Activated naive CD4-positive, alpha-beta T cell treated with anti-CD3 and anti-CD28 coated beads, Interleukin-2, amount 10 ng/mL, durations not matched to agents 7 days and 5 days (primary cell): ENCODE data around the gene NCAN.
A peak's percentile ranks its signal among the peaks of the same experiment; 100 is the strongest.

Experiments used
- CTCF ChIA-PET: fragments of 350-600 bp; sonication (Branson Sonifier 250); formaldehyde crosslinking; loops from one replicate; lab custom pipeline; 2021; ENCODE audit warnings: antibody characterized with exemption; lab: Charles Lee
- DNase-seq: peaks from one replicate; pipeline ENCODE4 v3.0.0-alpha.2; 2020
- H3K27ac Mint-ChIP-seq: one replicate; pipeline ENCODE4 v1.8.0; 2021; ENCODE audit warnings: mild to moderate bottlenecking, moderate library complexity, mixed read lengths
- H3K27me3 Mint-ChIP-seq: one replicate; pipeline ENCODE4 v1.8.0; 2021; ENCODE audit warnings: mild to moderate bottlenecking, mixed read lengths
- H3K36me3 Mint-ChIP-seq: one replicate; pipeline ENCODE4 v1.8.0; 2021; ENCODE audit warnings: mixed read lengths
- H3K4me1 Mint-ChIP-seq: one replicate; pipeline ENCODE4 v1.8.0; 2021; ENCODE audit warnings: mixed read lengths
- H3K4me3 Mint-ChIP-seq: one replicate; pipeline ENCODE4 v1.8.0; 2021; ENCODE audit warnings: mild to moderate bottlenecking, moderate library complexity, mixed read lengths
- H3K9me3 Mint-ChIP-seq: one replicate; pipeline ENCODE4 v1.8.0; 2021; ENCODE audit warnings: mixed read lengths

NCAN gene

DNA sequence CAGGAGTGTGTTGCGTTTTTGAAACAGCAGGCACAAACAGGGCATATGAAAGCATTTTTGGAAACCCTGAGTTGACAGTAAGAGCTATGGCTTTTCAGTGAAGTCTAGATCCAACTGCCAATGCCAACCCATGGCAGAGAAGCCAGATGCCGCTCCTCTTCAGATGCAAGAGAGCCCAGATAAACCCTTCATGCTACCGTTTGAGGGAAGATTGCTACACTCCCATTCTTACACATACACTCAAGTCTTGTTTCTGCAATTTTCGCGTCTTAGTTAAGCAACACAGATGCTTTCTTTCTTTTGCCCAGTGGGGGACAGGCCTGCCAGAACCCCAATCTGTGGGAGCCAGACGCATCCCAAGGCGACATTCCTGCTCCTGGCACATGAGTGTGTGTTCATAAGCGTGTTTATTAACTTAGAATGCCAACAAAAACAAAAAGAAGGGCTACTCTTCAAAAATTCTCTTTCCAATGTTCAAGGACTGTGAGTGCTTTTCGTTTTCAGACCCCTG is 30.2 kb upstream of the NCAN start:
- CTCF ChIA-PET = no interaction called here
- Mint-ChIP-seq H3K36me3 (peaks cover 24% of the 10 kb centered on the region), H3K4me1 (peaks cover 7% of the 10 kb centered on the region), H3K9me3 (peaks cover 3% of the 10 kb centered on the region), H3K4me3 (no peak overlapping the region), H3K27me3 (no peaks in the 10 kb centered on the region), H3K27ac (no peak overlapping the region)
- DNase-seq = no peak

DNA sequence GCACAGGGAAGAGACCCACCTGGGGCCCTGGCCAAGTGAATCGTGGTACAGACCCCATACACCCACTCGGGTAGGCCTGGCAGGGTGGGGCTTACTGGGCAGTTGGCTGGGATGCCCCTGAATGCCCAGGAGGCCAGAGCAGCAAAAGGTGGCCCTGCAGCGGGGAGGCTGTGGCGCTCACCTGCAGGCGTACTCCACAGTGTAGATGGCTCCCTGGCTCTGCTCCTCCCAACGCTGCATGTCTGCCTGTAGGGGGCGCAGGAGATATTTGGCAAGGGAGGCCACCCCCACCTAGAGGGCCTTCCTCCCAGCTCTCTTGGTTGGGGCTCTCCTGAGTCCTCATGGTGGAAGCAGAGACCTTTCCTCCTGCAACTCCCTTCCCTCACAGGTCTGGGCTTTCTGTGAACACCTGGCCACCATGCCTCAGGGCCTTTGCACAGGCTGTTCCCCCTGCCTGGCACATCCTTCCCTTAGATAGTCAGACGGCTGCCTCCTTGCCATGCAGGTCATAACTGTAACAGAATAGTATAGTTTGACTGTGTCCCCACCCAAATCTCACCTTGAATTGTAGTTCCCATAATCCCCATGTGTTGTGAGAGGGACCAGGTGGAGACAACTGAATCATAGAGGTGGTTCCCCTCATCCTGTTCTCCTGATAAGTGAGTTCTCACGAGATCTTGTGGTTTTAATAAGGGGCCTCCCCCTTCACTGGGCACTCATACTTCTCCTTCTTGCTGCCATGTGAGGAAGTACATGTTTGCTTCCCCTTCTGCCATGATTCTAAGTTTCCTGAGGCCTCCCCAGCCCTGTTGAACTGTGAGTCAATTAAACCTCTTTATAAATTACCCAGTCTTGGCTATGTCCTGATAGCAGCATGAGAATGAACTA is 25.7 kb upstream of the NCAN start:
- CTCF ChIA-PET = interaction anchor here (0.7 to 3.0 kb wide), 4 partner anchors 12 to 178 kb away, joined by 3 to 16 read pairs (median 3); no protein-coding TSS in a partner anchor

DNA sequence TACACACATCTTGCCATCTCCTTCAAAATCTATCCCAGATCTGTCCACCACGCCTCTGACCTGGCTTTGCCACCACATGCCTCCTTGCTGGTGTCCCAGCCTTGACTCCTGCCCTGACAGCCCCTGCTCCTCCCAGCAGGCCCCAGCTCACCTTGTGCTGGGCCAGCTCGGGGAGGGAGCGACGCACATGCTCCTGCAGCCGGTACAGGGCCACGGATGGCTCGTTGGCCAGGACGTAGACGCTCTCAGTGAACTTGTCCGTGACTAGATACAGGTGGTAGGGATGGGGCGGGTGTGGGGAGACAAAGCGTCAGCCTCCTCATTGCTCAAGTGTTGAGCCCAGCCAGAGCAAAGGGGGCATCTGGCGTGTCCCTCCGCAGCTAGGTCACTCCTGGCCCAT is 25.0 kb upstream of the NCAN start:
- peaks cover 18% of the 10 kb centered on the region for H3K36me3 Mint-ChIP-seq
- DNase-seq = no peak
- peaks cover 3% of the 10 kb centered on the region for H3K9me3 Mint-ChIP-seq
- CTCF ChIA-PET = no interaction called here
- no peak overlapping the region for H3K4me3 Mint-ChIP-seq
- H3K27me3 Mint-ChIP-seq = no peaks in the 10 kb centered on the region
- peak overlapping the region; percentile 28 for H3K27ac Mint-ChIP-seq
- H3K4me1 Mint-ChIP-seq = peaks cover 35% of the 10 kb centered on the region

More for the DNA sequence above, 25.7 kb upstream of the NCAN start:
- no peak overlapping the region for H3K4me3 Mint-ChIP-seq
- H3K27me3 Mint-ChIP-seq = no peaks in the 10 kb centered on the region
- H3K36me3 Mint-ChIP-seq = peaks cover 18% of the 10 kb centered on the region
- peaks cover 29% of the 10 kb centered on the region for H3K4me1 Mint-ChIP-seq
- H3K27ac Mint-ChIP-seq = no peak overlapping the region
- peak; percentile 78 for DNase-seq
- H3K9me3 Mint-ChIP-seq = peaks cover 3% of the 10 kb centered on the region

DNA sequence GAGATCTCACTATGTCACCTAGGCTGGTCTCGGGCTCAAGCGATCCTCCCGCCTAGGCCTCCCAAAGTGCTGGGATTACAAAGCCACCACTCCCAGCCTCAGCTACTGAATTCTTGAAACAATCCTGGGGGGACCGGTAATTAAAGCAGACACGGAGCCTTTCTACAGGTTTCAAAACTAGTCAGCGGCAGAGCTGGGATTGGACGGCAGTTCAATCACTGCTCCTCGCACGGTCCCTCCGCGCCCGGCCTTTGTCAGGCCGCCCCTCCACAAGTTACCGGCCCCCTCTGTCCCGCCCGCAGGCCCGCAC is 20.0 kb upstream of the NCAN start:
- Mint-ChIP-seq H3K36me3 (peaks cover 22% of the 10 kb centered on the region), H3K27ac (peak overlapping the region; percentile 98), H3K4me1 (peaks cover 54% of the 10 kb centered on the region), H3K9me3 (no peaks in the 10 kb centered on the region), H3K27me3 (no peaks in the 10 kb centered on the region), H3K4me3 (peak overlapping the region; percentile 99)
- no peak for DNase-seq
- CTCF ChIA-PET = interaction anchor here (1.5 to 2.7 kb wide), 3 partner anchors 17 to 173 kb away, joined by 3 to 8 read pairs (median 3); no protein-coding TSS in a partner anchor

GRCh38 chr19:19192078-19192882 is 19.5 kb upstream of the NCAN start, which contains the start of the genes BORCS8 and RFXANK:
TSS of gene BORCS8 (minus strand) at chr19:19192152. CDS start at chr19:19192117, 35 bp downstream.
TSS of gene RFXANK (plus strand) at chr19:19192258. CDS start at chr19:19193947, 1,689 bp downstream.
- Mint-ChIP-seq H3K27ac (peak within 1 kb of the TSS; percentile 98), H3K4me3 (peak within 1 kb of the TSS; percentile 99), H3K9me3 (no peaks in the 10 kb centered on the region), H3K4me1 (peaks cover 54% of the 10 kb centered on the region), H3K27me3 (no peaks in the 10 kb centered on the region), H3K36me3 (peaks cover 21% of the 10 kb centered on the region)
- CTCF ChIA-PET = interaction anchor here (1.0 to 2.7 kb wide), 4 partner anchors 10 to 172 kb away, joined by 3 to 8 read pairs (median 3); no protein-coding TSS in a partner anchor
- DNase-seq = peak; percentile 100

DNA sequence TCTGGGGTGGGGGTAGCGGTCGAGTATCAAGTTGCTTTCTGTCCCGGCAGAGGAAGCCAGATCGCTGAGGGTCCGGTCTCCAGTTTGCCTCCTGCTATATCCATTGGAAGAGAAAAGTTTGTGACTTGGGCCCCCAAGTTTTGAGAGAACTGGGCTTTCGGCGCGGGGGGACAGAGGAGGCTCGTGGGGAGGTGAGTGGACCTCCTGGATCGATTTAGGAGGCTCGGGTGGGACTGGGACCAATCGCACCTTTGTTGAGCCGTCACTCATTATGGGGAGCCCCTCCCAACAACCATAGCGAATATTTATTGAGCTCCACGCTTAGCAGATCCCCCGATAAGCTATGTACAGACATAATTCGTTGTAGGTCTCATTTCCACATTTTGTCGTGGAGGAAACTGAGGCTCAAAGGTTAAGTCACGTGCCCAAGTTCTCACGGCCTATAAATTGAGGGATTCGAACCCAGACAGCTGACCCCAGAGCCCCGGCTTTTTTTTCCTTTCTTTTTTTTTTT is 18.8 kb upstream of the NCAN start:
- Mint-ChIP-seq H3K27me3 (no peaks in the 10 kb centered on the region), H3K27ac (peak overlapping the region; percentile 98), H3K9me3 (no peaks in the 10 kb centered on the region), H3K4me3 (peak overlapping the region; percentile 99), H3K4me1 (peaks cover 54% of the 10 kb centered on the region), H3K36me3 (peaks cover 22% of the 10 kb centered on the region)
- CTCF ChIA-PET = interaction anchor here (0.8 to 1.5 kb wide), 3 partner anchors 9 to 33 kb away, joined by 3 read pairs; no protein-coding TSS in a partner anchor
- no peak for DNase-seq

DNA sequence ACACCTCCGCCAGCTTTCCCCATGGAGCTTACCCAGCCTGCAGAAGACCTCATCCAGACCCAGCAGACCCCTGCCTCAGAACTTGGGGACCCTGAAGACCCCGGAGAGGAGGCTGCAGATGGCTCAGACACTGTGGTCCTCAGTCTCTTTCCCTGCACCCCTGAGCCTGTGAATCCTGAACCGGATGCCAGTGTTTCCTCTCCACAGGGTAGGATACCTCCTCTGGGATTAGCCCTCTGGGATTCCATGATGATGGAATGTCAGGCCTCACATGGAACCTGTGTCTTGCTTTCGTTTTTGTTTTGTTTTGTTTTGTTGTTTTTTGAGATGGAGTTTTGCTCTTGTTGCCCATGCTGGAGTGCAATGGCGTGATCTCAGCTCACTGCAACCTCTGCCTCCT is 17.8 kb upstream of the NCAN start:
- H3K36me3 Mint-ChIP-seq = peaks cover 27% of the 10 kb centered on the region
- H3K4me1 Mint-ChIP-seq = peaks cover 51% of the 10 kb centered on the region
- peak overlapping the region; percentile 98 for H3K27ac Mint-ChIP-seq
- CTCF ChIA-PET = interaction anchor here (1.2 kb wide), 1 partner anchor 11 kb away, joined by 3 read pairs; no protein-coding TSS in a partner anchor
- no peak for DNase-seq
- no peaks in the 10 kb centered on the region for H3K9me3 Mint-ChIP-seq
- H3K4me3 Mint-ChIP-seq = peak overlapping the region; percentile 99
- H3K27me3 Mint-ChIP-seq = no peaks in the 10 kb centered on the region

DNA sequence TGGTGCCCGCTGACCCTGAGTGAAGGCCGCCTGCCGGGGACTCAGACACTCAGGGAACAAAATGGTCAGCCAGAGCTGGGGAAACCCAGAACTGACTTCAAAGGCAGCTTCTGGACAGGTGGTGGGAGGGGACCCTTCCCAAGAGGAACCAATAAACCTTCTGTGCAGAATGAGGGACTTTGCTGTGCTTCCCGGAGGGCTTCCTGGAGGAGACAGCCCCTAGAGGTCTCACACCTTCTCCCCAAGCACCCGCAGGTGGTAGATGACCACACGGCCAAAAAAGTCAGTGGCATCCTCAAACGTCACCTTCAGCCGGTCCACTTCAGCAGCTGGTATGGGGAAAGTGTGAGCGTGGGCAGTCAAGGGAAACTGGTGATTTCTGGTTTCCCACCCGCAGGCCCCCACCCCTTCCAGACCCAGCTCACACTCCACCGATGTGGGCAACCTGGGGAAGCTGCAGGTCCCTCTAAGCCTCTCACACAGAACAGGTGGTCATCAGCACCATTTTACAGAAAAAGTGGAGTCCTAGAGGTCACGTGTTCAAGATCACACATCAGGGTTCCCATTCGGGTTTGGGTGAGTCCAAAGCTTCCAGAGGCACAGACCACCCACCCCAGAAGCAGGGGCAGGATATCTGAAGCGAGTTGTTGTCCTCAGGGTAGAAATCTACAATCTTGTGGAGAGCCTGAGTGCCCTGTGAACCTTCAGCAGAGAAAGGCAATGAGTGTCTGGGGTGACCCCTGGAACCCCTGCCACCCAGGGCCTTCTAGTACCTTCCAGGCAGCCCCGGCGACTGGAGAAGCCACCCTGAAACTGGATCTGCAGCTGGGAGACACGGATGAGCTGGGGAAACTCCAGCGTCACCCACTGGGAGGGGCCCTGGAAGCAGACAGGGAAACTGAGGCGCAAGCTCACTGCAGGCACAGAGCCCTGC is 9.8 kb upstream of the NCAN start:
- peak overlapping the region; percentile 90 for H3K27ac Mint-ChIP-seq
- DNase-seq = no peak
- H3K27me3 Mint-ChIP-seq = peaks cover 12% of the 10 kb centered on the region
- H3K4me1 Mint-ChIP-seq = peaks cover 42% of the 10 kb centered on the region
- peaks cover 3% of the 10 kb centered on the region for H3K9me3 Mint-ChIP-seq
- CTCF ChIA-PET = interaction anchor here (1.0 kb wide), 1 partner anchor 9 kb away, joined by 3 read pairs; no protein-coding TSS in a partner anchor
- peaks cover 25% of the 10 kb centered on the region for H3K36me3 Mint-ChIP-seq
- peak overlapping the region; percentile 88 for H3K4me3 Mint-ChIP-seq

DNA sequence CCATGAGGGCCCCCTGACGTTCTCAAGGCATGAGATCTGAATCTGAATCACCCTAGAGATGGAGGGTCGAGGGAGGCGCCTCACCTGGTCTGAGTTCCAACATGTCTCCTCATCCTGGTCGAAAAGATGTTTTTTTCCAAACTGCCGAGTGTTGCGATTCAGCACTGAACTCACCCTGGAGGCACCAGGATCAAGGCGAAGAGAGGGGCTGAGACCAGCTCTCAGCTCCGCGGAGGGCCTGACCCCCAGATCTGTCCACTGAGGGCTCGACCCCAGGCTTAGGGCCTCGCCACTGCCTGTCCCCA is 9.1 kb upstream of the NCAN start:
- H3K27me3 Mint-ChIP-seq = peaks cover 19% of the 10 kb centered on the region
- CTCF ChIA-PET = no interaction called here
- peak overlapping the region; percentile 88 for H3K4me3 Mint-ChIP-seq
- H3K27ac Mint-ChIP-seq = peak overlapping the region; percentile 90
- no peak for DNase-seq
- peaks cover 24% of the 10 kb centered on the region for H3K36me3 Mint-ChIP-seq
- H3K4me1 Mint-ChIP-seq = peaks cover 49% of the 10 kb centered on the region
- H3K9me3 Mint-ChIP-seq = peaks cover 10% of the 10 kb centered on the region

GRCh38 chr19:19203012-19203856 is 8.5 kb upstream of the NCAN start, which contains the start of gene NR2C2AP:
TSS of gene NR2C2AP (minus strand) at chr19:19203414. CDS start at chr19:19203060, 354 bp downstream.
- DNase-seq = peak; percentile 95
- CTCF ChIA-PET = interaction anchor here (0.7 kb wide), 1 partner anchor 29 kb away, joined by 3 read pairs; no protein-coding TSS in a partner anchor
- Mint-ChIP-seq H3K9me3 (peaks cover 12% of the 10 kb centered on the region), H3K4me1 (peaks cover 52% of the 10 kb centered on the region), H3K27ac (peak within 1 kb of the TSS; percentile 90), H3K27me3 (peaks cover 20% of the 10 kb centered on the region), H3K4me3 (peak within 1 kb of the TSS; percentile 88), H3K36me3 (peaks cover 20% of the 10 kb centered on the region)

- Mint-ChIP-seq H3K4me3 (peak overlapping the region; percentile 88), H3K4me1 (peaks cover 52% of the 10 kb centered on the region), H3K27ac (peak overlapping the region; percentile 52), H3K36me3 (peaks cover 15% of the 10 kb centered on the region), H3K27me3 (peaks cover 22% of the 10 kb centered on the region), H3K9me3 (peaks cover 12% of the 10 kb centered on the region)
- DNase-seq = no peak
- CTCF ChIA-PET = interaction anchor here (0.7 kb wide), 1 partner anchor 10 kb away, joined by 3 read pairs; no protein-coding TSS in a partner anchor
Observed at GRCh38 chr19:19204181-19204580, 7.6 kb upstream of the NCAN start.
